ENCODE results near the gene FAM89B. TPM values are rescaled to one million over a fixed set of nuclear protein-coding genes. Genes with fewer than 3 reads are reported as not detected.

FAM89B gene
- total RNA-seq, 1 donor from 2014 or later = 104 TPM

GRCh38 chr11:65541093-65541982 lies 31.0 kb upstream of the FAM89B start:
- H3K36me3 ChIP-seq = peaks cover 48 to 65% of the 10 kb centered on the region in 2 donors
- intact Hi-C loops (cut with DNase I) = loop anchor here (5.0 kb wide), 1 partner anchor 111 kb away; no protein-coding TSS in a partner anchor
- no peak for TF ChIP-seq CTCF (IDR thresholded peaks at IDR 0.05)
- no peaks in the 10 kb centered on the region for H3K9me3 ChIP-seq
- no peak for DNase-seq (ENCODE audit: low spot score in 2 of 2)
- H3K4me1 ChIP-seq = peaks cover 16 to 22% of the 10 kb centered on the region in 2 donors
- peak overlapping the region; percentile 58 to 68 for H3K4me3 ChIP-seq
- peak overlapping the region; percentile 80 to 90 for H3K27ac ChIP-seq
- no peaks in the 10 kb centered on the region for H3K27me3 ChIP-seq

DNA sequence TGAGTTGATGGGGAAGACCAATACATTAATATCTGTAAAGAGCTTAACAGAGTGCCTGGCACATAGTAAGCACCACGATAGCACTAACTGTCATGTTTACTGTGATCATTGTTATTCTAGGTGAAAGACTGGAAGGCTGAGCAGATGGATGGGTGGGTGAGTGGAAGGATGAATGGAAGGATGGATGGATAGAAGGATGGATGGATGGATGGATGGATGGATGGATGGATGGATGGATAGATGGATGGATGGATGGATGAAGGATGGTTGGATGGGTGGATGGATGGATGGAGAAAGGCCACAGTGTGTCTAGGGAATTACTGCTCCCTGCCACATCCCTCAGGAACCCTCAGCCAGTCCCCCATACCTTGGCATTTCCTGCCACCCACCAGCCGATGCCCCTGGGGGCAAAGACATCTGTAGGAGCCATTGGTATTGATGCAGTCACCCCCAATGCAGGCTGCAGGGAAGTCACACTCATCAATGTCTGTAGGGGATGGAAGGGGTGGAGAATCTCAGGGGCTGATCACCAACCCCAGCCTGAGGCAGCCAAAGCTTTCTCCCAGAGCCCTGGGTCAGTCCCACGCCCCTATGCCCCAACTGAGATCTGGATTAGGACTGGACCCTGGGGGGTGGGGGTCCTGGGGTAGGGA lies 29.5 kb upstream of the FAM89B start:
- Histone ChIP-seq H3K4me1 (peaks cover 16 to 22% of the 10 kb centered on the region in 2 donors), H3K36me3 (peaks cover 53 to 65% of the 10 kb centered on the region in 2 donors), H3K27me3 (no peaks in the 10 kb centered on the region), H3K9me3 (no peaks in the 10 kb centered on the region), H3K4me3 (no peak overlapping the region), H3K27ac (no peak overlapping the region)
- TF ChIP-seq CTCF (IDR thresholded peaks at IDR 0.05) = no peak
- no peak for DNase-seq (ENCODE audit: low spot score in 2 of 2)
- intact Hi-C loops (cut with DNase I) = loop anchor here (1.0 to 5.0 kb wide), 2 partner anchors 11 to 109 kb away; no protein-coding TSS in a partner anchor

- no peaks in the 10 kb centered on the region for H3K27me3 ChIP-seq
- intact Hi-C loops (cut with DNase I) = no loop called here
- no peaks in the 10 kb centered on the region for H3K9me3 ChIP-seq
- TF ChIP-seq CTCF (IDR thresholded peaks at IDR 0.05) = no peak
- DNase-seq (ENCODE audit: low spot score in 2 of 2) = no peak
- H3K36me3 ChIP-seq = peaks cover 62 to 71% of the 10 kb centered on the region in 2 donors
- H3K4me3 ChIP-seq = no peak overlapping the region
- H3K4me1 ChIP-seq = peaks cover 7 to 12% of the 10 kb centered on the region in 2 donors
- H3K27ac ChIP-seq = no peak overlapping the region
These were observed 26.5 kb upstream of the FAM89B start for GRCh38 chr11:65545853-65546216.

GRCh38 chr11:65546217-65546958 lies 25.9 kb upstream of the FAM89B start:
- H3K27ac ChIP-seq = peak overlapping the region; percentile 29 to 47
- no peaks in the 10 kb centered on the region for H3K27me3 ChIP-seq
- no peak for TF ChIP-seq CTCF (IDR thresholded peaks at IDR 0.05)
- no peaks in the 10 kb centered on the region for H3K9me3 ChIP-seq
- H3K4me1 ChIP-seq = peaks cover 4 to 7% of the 10 kb centered on the region in 2 donors
- intact Hi-C loops (cut with DNase I) = no loop called here
- H3K36me3 ChIP-seq = peaks cover 66 to 76% of the 10 kb centered on the region in 2 donors
- DNase-seq (ENCODE audit: low spot score in 2 of 2) = peak; percentile 59 to 88
- H3K4me3 ChIP-seq = peak overlapping the region in 1 of 2 donors; percentile 34

DNA sequence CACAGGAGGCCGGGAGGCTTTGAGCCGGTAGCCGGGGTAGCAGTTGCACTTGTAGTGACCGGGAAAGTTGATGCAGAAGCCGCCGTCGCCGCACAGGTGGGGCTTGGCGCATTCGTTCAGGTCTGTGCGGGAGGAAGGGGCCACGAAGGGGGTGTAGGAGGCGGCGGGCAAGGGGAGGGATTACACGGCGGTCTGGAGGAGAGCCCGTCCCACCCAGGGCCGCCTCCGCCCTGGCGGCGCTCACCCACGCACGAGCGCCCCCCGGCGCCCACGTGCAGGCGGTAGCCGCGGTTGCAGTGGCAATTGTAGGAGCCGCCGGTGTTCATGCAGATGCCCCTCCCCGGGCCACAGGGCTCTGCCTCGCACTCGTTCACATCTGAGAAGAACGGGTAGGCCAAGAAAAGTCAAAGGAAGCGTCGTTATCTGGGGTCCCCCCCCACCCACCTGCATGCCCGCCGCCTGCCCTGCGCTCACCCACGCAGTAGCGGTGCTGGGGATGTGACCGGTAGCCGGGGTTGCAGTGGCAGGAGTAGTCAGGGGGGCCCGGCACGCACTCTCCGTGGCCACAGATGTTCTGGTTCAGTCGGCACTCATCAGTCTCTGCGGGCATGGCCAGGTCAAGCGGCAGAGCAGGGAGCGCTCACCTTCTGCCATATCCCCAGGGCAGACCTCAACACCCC lies 24.8 kb upstream of the FAM89B start:
- intact Hi-C loops (cut with DNase I) = no loop called here
- no peak overlapping the region for H3K4me3 ChIP-seq
- peaks cover 72 to 86% of the 10 kb centered on the region in 2 donors for H3K36me3 ChIP-seq
- no peaks in the 10 kb centered on the region for H3K27me3 ChIP-seq
- no peaks in the 10 kb centered on the region for H3K4me1 ChIP-seq
- no peak for TF ChIP-seq CTCF (IDR thresholded peaks at IDR 0.05)
- H3K9me3 ChIP-seq = no peaks in the 10 kb centered on the region
- no peak for DNase-seq (ENCODE audit: low spot score in 2 of 2)
- H3K27ac ChIP-seq = peak overlapping the region in 1 of 2 donors; percentile 0

All from ascending aorta (tissue), 2 donors.